Measurements from ENCODE around the gene CHD2.

DNA sequence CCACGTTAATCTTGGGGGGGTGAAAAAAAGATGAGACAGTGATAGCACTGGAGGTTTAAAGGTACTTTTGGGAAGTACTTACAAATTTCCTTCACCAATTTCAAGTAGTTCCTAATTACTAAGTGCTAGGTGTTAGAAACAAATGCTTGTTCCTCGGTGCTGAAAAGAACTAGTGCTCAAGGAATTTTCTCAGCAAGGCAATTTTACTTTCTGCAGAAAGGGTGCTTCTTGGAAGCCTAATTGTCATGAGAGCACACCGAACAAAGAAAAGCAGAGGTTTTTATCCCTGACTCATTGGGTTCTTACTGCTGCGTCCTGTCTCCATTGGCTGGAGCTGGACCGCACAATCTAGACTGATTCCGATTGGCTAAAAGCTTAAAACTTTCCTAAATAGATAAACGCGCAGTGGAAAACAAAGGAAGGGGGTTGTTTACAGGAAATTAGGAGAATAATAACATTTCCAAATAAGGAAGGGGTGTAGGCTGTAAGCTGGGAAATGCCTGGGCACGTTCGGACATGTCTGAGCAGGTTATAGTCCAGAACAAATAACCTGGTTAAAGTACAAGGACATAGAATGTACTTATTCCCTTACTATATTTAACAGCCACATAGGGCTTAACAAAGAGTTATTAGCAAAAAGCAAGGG, 49.6 kb downstream of the CHD2 start:
- no peak for TF ChIP-seq POLR2A (IDR thresholded peaks at IDR 0.05)
- no peak for TF ChIP-seq EP300 (IDR thresholded peaks at IDR 0.05)
- TF ChIP-seq, protein P1, sequence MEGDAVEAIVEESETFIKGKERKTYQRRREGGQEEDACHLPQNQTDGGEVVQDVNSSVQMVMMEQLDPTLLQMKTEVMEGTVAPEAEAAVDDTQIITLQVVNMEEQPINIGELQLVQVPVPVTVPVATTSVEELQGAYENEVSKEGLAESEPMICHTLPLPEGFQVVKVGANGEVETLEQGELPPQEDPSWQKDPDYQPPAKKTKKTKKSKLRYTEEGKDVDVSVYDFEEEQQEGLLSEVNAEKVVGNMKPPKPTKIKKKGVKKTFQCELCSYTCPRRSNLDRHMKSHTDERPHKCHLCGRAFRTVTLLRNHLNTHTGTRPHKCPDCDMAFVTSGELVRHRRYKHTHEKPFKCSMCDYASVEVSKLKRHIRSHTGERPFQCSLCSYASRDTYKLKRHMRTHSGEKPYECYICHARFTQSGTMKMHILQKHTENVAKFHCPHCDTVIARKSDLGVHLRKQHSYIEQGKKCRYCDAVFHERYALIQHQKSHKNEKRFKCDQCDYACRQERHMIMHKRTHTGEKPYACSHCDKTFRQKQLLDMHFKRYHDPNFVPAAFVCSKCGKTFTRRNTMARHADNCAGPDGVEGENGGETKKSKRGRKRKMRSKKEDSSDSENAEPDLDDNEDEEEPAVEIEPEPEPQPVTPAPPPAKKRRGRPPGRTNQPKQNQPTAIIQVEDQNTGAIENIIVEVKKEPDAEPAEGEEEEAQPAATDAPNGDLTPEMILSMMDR (IDR thresholded peaks at IDR 0.05): no peak
